ENCODE measurements around the gene FSTL4. TPM values are rescaled to one million over a fixed set of nuclear protein-coding genes. Genes with fewer than 3 reads are reported as not detected.

The FSTL4 gene
- total RNA-seq, 4 donors from 2014 or later = 5.1 to 8.3 (median 6.0) TPM

DNA sequence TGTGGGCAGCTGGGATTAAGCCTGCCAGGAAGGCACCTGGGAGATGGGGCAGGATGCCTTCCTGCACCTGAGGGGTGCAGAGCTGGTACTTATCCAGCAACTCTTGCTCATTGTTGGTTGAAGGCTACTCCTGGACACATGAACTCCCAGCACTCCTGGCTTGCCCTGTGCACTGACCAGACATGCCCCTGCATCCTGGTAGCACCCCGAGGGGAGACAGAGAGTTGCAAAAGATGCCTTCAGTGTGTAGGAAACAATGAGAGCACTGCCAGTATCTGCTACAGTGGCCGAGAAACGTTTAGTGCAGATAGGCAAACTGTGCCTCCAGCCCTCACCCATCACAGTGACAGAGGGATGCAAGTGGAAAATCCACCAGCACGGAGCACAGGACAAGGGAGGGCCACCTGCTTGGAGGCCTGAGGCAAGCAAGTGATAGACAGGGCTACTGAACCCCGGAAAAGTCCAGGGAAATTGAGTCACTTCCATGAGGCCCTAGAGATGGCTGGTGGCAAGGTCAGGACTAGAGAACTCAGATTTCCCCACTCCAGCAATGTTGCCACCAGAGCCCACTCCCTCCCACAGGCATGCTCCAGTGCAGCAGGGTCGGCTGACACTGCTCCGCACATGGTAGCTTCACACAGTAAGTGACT lies 171.1 kb downstream of the FSTL4 start:
- WGBS, 2 donors = 89 to 90% methylated on average over 7 of the region's 7 CpGs
- intact Hi-C loops (cut with DNase I; ENCODE audit: low total_unique reads) = no loop called here
- DNase-seq (ENCODE audit: low spot score in 2 of 2) = peak in 1 of 2 donors; percentile 46
- H3K4me3 ChIP-seq (ENCODE audit: low read depth, poor library complexity, severe bottlenecking) = no peak overlapping the region
- no peak for TF ChIP-seq POLR2A (IDR thresholded peaks at IDR 0.05)
- TF ChIP-seq, protein P1, sequence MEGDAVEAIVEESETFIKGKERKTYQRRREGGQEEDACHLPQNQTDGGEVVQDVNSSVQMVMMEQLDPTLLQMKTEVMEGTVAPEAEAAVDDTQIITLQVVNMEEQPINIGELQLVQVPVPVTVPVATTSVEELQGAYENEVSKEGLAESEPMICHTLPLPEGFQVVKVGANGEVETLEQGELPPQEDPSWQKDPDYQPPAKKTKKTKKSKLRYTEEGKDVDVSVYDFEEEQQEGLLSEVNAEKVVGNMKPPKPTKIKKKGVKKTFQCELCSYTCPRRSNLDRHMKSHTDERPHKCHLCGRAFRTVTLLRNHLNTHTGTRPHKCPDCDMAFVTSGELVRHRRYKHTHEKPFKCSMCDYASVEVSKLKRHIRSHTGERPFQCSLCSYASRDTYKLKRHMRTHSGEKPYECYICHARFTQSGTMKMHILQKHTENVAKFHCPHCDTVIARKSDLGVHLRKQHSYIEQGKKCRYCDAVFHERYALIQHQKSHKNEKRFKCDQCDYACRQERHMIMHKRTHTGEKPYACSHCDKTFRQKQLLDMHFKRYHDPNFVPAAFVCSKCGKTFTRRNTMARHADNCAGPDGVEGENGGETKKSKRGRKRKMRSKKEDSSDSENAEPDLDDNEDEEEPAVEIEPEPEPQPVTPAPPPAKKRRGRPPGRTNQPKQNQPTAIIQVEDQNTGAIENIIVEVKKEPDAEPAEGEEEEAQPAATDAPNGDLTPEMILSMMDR (IDR thresholded peaks at IDR 0.05) = no peak

DNA sequence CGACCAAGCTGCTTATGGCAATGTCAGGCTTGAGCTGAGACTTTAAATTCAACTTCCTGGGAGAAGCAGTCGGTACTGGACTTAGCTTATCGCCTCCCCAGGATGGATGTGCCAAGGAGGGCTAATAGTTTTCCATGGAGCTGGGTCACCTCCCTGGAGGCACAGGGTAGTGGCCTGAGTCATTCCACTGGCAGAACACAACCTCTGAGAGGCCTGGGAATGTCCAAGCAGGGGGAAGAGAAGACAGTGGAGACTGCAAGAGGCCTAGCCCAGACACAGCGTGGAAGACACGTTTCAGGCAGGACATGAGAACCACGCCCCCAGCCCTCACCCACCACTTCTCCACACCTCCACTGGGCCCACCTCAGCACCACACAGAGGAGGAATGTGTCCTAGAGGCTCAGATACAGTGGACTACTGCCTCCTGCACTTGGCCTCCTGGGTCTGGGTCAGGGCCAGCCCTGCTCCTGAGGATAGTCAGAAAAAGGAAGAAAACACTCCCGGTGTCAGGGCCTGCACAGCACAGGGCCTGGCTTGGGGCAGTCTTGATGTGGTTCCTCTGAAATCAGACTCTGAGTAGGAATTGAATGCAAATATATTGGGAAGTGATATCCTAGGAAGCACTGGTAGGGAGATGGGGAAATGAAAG lies 171.8 kb downstream of the FSTL4 start:
- DNase-seq (ENCODE audit: low spot score in 2 of 2) = peak in 1 of 2 donors; percentile 60
- 65 to 66% methylated on average over 7 of the region's 7 CpGs for WGBS, 2 donors
- intact Hi-C loops (cut with DNase I; ENCODE audit: low total_unique reads) = no loop called here
- no peak overlapping the region for H3K4me3 ChIP-seq (ENCODE audit: low read depth, poor library complexity, severe bottlenecking)
- no peak for TF ChIP-seq POLR2A (IDR thresholded peaks at IDR 0.05)
- TF ChIP-seq, protein P1 (IDR thresholded peaks at IDR 0.05) = no peak

DNA sequence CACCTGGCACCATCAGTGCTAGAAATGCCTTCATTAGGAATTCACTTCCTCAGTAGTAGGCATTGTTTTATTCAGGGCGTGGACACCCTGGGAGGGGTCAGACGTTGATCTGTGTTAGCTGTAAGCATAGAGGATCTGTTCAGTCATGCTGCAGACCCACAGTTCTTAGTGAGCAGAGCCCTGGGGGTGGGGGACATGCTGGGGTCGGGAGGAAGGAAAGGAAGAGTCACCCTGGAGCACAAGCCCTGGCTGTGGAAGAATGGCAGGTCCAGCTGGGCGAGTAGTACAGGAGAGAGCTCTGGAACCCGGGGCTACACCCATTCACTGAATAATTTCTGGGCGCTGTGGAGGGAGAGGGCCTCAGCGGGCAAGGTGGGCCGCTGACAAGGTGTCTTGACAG lies 172.5 kb downstream of the FSTL4 start:
- no peak overlapping the region for H3K4me3 ChIP-seq (ENCODE audit: low read depth, poor library complexity, severe bottlenecking)
- DNase-seq (ENCODE audit: low spot score in 2 of 2) = peak in 1 of 2 donors; percentile 73
- 59 to 64% methylated on average over 8 of the region's 8 CpGs for WGBS, 2 donors
- intact Hi-C loops (cut with DNase I; ENCODE audit: low total_unique reads) = no loop called here
- TF ChIP-seq POLR2A (IDR thresholded peaks at IDR 0.05) = no peak
- TF ChIP-seq, protein P1 (IDR thresholded peaks at IDR 0.05) = no peak

DNA sequence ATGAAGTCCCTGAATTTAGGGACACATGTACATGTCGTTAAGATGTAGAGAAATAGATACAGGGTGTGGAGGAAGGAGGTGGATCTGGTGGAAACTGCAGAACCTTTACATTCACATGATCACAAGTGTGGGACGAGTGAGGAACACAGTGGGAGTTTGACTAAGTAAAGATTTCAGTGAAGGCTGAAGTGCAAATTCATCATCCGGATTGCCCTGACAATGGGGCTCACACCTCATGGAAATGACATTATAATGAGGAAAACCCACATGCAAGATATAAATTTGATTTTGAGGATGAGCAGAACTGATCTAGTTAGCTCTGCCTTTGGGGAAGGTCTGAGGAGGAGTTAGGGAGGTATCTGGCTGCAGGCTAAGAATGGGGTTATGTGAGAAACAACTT lies 173.9 kb downstream of the FSTL4 start:
- DNase-seq (ENCODE audit: low spot score in 2 of 2) = no peak
- WGBS, 2 donors = 86 to 92% methylated on average over 3 of the region's 3 CpGs
- intact Hi-C loops (cut with DNase I; ENCODE audit: low total_unique reads) = no loop called here
- no peak overlapping the region for H3K4me3 ChIP-seq (ENCODE audit: low read depth, poor library complexity, severe bottlenecking)
- no peak for TF ChIP-seq POLR2A (IDR thresholded peaks at IDR 0.05)
- TF ChIP-seq, protein P1 (IDR thresholded peaks at IDR 0.05) = no peak

DNA sequence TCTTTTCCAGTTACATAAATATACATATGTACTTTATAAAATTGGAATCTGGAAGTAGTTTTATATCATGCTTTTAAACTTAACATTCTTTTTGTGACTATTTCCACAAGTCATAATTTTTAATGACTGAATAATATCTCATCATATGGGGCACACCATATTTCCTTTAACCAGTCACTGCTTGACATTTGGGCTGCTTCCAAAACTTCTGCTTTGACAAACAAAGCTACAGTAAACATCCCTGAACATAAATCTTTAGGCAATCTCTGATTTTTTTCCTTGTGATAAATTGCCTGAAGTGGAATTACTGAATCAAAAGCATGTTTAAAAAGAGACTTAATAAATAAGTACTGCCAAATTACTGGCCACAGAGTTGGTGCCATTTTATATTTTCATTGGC lies 178.0 kb downstream of the FSTL4 start:
- no peak for DNase-seq (ENCODE audit: low spot score in 2 of 2)
- TF ChIP-seq, protein P1 (IDR thresholded peaks at IDR 0.05) = no peak
- no peak for TF ChIP-seq POLR2A (IDR thresholded peaks at IDR 0.05)
- intact Hi-C loops (cut with DNase I; ENCODE audit: low total_unique reads) = no loop called here

More for the DNA sequence above, 178.0 kb downstream of the FSTL4 start:
- H3K4me3 ChIP-seq (ENCODE audit: low read depth, poor library complexity, severe bottlenecking) = no peak overlapping the region

Data from lower leg skin (tissue), 4 donors.